MCF 10A (cell line): ENCODE data around the gene PGF. TPM values are rescaled to one million over a fixed set of nuclear protein-coding genes. Genes with fewer than 3 reads are reported as not detected.

Experiments used
- Bru-seq: library from RNA; stranded (reverse); fragments of 400-500 nt; gene quantifications from one replicate; lab custom pipeline; 2021; lab: Mats Ljungman, UMichigan
- BruChase-seq, 2 experiments: library from RNA; stranded (reverse); fragments of 400-500 nt; gene quantifications; one replicate each; lab custom pipeline; 2021; lab: Mats Ljungman, UMichigan
- BruUV-seq: library from RNA; stranded (reverse); fragments of 400-500 nt; replicated peaks from 2 replicates; lab custom pipeline; 2021; lab: Mats Ljungman, UMichigan
- CTCF ChIA-PET: fragments of 300-600 bp; sonication (Branson Sonifier 250); formaldehyde crosslinking; extraction: SDS; loops from one replicate; lab custom pipeline; 2021; ENCODE audit warnings: antibody characterized with exemption, inconsistent platforms; lab: Yijun Ruan, JAX
- POLR2A ChIA-PET: fragments of 300-600, 350-650 bp; sonication (Branson Sonifier 250); formaldehyde crosslinking; extraction: SDS; loops from one replicate; lab custom pipeline; 2020; ENCODE audit warnings: antibody characterized with exemption, inconsistent platforms; lab: Yijun Ruan, JAX
- DNase-seq: peaks from one replicate; pipeline ENCODE4 v3.0.0-alpha.2; 2018; ENCODE audit not compliant: unreplicated experiment
- H3K27ac Mint-ChIP-seq: one replicate; pipeline ENCODE4 v1.8.0; 2022; ENCODE audit warnings: mild to moderate bottlenecking, low read depth, mixed read lengths; ENCODE audit not compliant: unreplicated experiment
- H3K27me3 Mint-ChIP-seq: one replicate; pipeline ENCODE4 v1.8.0; 2022; ENCODE audit warnings: mixed read lengths; ENCODE audit not compliant: insufficient read depth, unreplicated experiment
- H3K36me3 Mint-ChIP-seq: one replicate; pipeline ENCODE4 v1.8.0; 2022; ENCODE audit warnings: mild to moderate bottlenecking, moderate library complexity, mixed read lengths; ENCODE audit not compliant: insufficient read depth, unreplicated experiment
- H3K4me1 Mint-ChIP-seq: one replicate; pipeline ENCODE4 v1.8.0; 2022; ENCODE audit warnings: mixed read lengths; ENCODE audit not compliant: insufficient read depth, unreplicated experiment
- H3K4me3 Mint-ChIP-seq: one replicate; pipeline ENCODE4 v1.8.0; 2022; ENCODE audit warnings: mild to moderate bottlenecking, moderate library complexity, mixed read lengths; ENCODE audit not compliant: unreplicated experiment
- H3K9me3 Mint-ChIP-seq: one replicate; pipeline ENCODE4 v1.8.0; 2022; ENCODE audit warnings: mixed read lengths; ENCODE audit not compliant: unreplicated experiment
- CTCF ChIP-seq: fragments of 200-600 bp; IDR thresholded peaks from one replicate; pipeline ENCODE4 v1.8.0; 2022; ENCODE audit warnings: antibody characterized with exemption, mild to moderate bottlenecking; ENCODE audit not compliant: unreplicated experiment
- intact Hi-C: fragments of 100-400 bp; cut with micrococcal nuclease; formaldehyde crosslinking; loops from 2 replicates; pipeline ENCODE4 v1.14.1; 2022
- long read RNA-seq: library from polyadenylated mRNA; stranded (forward); transcript quantifications from one replicate; pipeline ENCODE4 v2.0.0, GENCODE V29; 2022
- total RNA-seq: library from RNA; stranded (reverse); gene quantifications from 2 replicates; pipeline ENCODE4 v1.2.3, GENCODE V29; 2022

PGF gene
- total RNA-seq (1.3 and 2.1 TPM in 2 replicates), Bru-seq, nascent RNA (percentile 20 among the genes with signal in this experiment), BruChase-seq, experiment 1, labeled RNA remaining after a 6-hour chase (percentile 18 among the genes with signal in this experiment), BruChase-seq, experiment 2, labeled RNA remaining after a 2-hour chase (percentile 17 among the genes with signal in this experiment)
- long read RNA-seq, transcript PGF-206 (7 exons, 1,927 nt), result major isoform, 9 of 16 reads
- long read RNA-seq, partial matches to known transcripts, result 0 of 16 reads
- long read RNA-seq, other reads (novel, unspliced or antisense), result 2 of 16 reads

GRCh38 chr14:74955229-74956026 lies at the start of gene PGF:
Gene PGF, minus strand, starts transcription at chr14:74955597. Its CDS starts 355 bp downstream, at chr14:74955242.
- DNase-seq, result peak; percentile 51
- POLR2A ChIA-PET, result interaction anchor here (0.8 to 1.2 kb wide), 2 partner anchors 9 to 94 kb away, joined by 3 to 4 read pairs; no protein-coding TSS in a partner anchor
- no peak for TF ChIP-seq CTCF
- CTCF ChIA-PET, result interaction anchor here (0.6 to 1.2 kb wide), 4 partner anchors 11 to 91 kb away, joined by 3 to 4 read pairs (median 3); no protein-coding TSS in a partner anchor
- H3K4me3 Mint-ChIP-seq, result peak within 1 kb of the TSS; percentile 25
- no peak within 1 kb of the TSS for H3K27ac Mint-ChIP-seq
- H3K4me1 Mint-ChIP-seq, result peaks cover 6% of the 10 kb centered on the region
- BruUV-seq, result no TSS peak
- no peaks in the 10 kb centered on the region for H3K27me3 Mint-ChIP-seq
- no peaks in the 10 kb centered on the region for H3K9me3 Mint-ChIP-seq
- peaks cover 7% of the 10 kb centered on the region for H3K36me3 Mint-ChIP-seq
- intact Hi-C loops, result no loop called here

GRCh38 chr14:75003250-75004027 lies 48.0 kb upstream of the PGF start:
- Mint-ChIP-seq H3K9me3 (no peaks in the 10 kb centered on the region), H3K4me3 (peak overlapping the region; percentile 94), H3K27ac (peak overlapping the region; percentile 72), H3K4me1 (peaks cover 16% of the 10 kb centered on the region), H3K27me3 (no peaks in the 10 kb centered on the region), H3K36me3 (peaks cover 50% of the 10 kb centered on the region)
- no peak for DNase-seq
- ChIA-PET CTCF (interaction anchor here (0.7 to 1.6 kb wide), 9 partner anchors 9 to 125 kb away, joined by 3 to 6 read pairs (median 5); no protein-coding TSS in a partner anchor), POLR2A (interaction anchor here (0.6 to 2.9 kb wide), 18 partner anchors 10 to 577 kb away, joined by 3 to 18 read pairs (median 4); partner anchors contain the start of genes ACYP1, MLH3 and ZC2HC1C)
- TF ChIP-seq CTCF, result no peak
- intact Hi-C loops, result loop anchor here (5.0 kb wide), 1 partner anchor 56 kb away; no protein-coding TSS in a partner anchor
- BruUV-seq, result TSS peak; percentile 63

GRCh38 chr14:75002392-75003249 lies 47.2 kb upstream of the PGF start, which contains the start of gene EIF2B2:
Gene EIF2B2, plus strand, starts transcription at chr14:75002921. Its CDS starts 70 bp downstream, at chr14:75002991.
- Mint-ChIP-seq H3K4me3 (peak within 1 kb of the TSS; percentile 94), H3K4me1 (peaks cover 16% of the 10 kb centered on the region), H3K36me3 (peaks cover 41% of the 10 kb centered on the region), H3K27me3 (no peaks in the 10 kb centered on the region), H3K9me3 (no peaks in the 10 kb centered on the region), H3K27ac (peak within 1 kb of the TSS; percentile 72)
- ChIA-PET POLR2A (interaction anchor here (0.7 to 2.9 kb wide), 16 partner anchors 10 to 220 kb away, joined by 3 to 18 read pairs (median 4); partner anchors contain the start of genes ACYP1 and ZC2HC1C), CTCF (interaction anchor here (0.7 to 1.6 kb wide), 6 partner anchors 17 to 124 kb away, joined by 3 to 6 read pairs (median 4); no protein-coding TSS in a partner anchor)
- DNase-seq, result peak; percentile 97
- intact Hi-C loops, result loop anchor here (5.0 kb wide), 1 partner anchor 55 kb away; no protein-coding TSS in a partner anchor
- BruUV-seq, result no TSS peak
- TF ChIP-seq CTCF, result no peak
